Neural progenitor cell (in vitro differentiated cells): ENCODE measurements around the gene SLC29A1. TPM values are rescaled to one million over a fixed set of nuclear protein-coding genes. Genes with fewer than 3 reads are reported as not detected.
"Not testable (repeated sequence)": the region's sequence is repeated elsewhere in the genome, so short reads cannot be mapped to it uniquely, and the experiment has no call there.

ENCODE experiments used
- DNase-seq: peaks from one replicate; pipeline ENCODE4 v3.0.0-alpha.2; 2016; ENCODE audit warnings: low spot score
- H2AFZ ChIP-seq: fragments of 200-600 bp; sonication (generic); replicated peaks from 2 replicates; pipeline ENCODE4 v1.6.1; 2016; ENCODE audit warnings: antibody characterized with exemption
- H3F3A ChIP-seq: fragments of 200-600 bp; sonication (generic); 2 replicates; pipeline ENCODE4 v1.6.1; 2016; ENCODE audit warnings: antibody characterized with exemption, low read depth
- H3K27ac ChIP-seq: fragments of 200-600 bp; sonication (generic); 2 replicates; pipeline ENCODE4 v1.5.1; 2016; ENCODE audit warnings: mild to moderate bottlenecking
- H3K27me3 ChIP-seq: fragments of 200-600 bp; sonication (generic); 2 replicates; pipeline ENCODE4 v1.6.1; 2016; ENCODE audit warnings: mild to moderate bottlenecking, moderate library complexity
- H3K36me3 ChIP-seq: fragments of 200-600 bp; sonication (generic); 2 replicates; pipeline ENCODE4 v1.5.1; 2016
- H3K4me1 ChIP-seq: fragments of 200-600 bp; sonication (generic); 2 replicates; pipeline ENCODE4 v1.6.1; 2016; ENCODE audit warnings: mixed run types
- H3K4me2 ChIP-seq: fragments of 200-600 bp; sonication (generic); 2 replicates; pipeline ENCODE4 v1.6.1; 2016
- H3K4me3 ChIP-seq: fragments of 200-600 bp; sonication (generic); 2 replicates; pipeline ENCODE4 v1.5.1; 2016
- H3K79me2 ChIP-seq: fragments of 200-600 bp; sonication (generic); 2 replicates; pipeline ENCODE4 v1.6.1; 2016; ENCODE audit warnings: low read depth
- H3K9ac ChIP-seq: fragments of 200-600 bp; sonication (generic); 2 replicates; pipeline ENCODE4 v1.6.1; 2016
- H3K9me3 ChIP-seq: fragments of 200-600 bp; sonication (generic); 2 replicates; pipeline ENCODE4 v1.5.1; 2016; ENCODE audit warnings: low read depth
- H4K20me1 ChIP-seq: fragments of 200-600 bp; sonication (generic); 2 replicates; pipeline ENCODE4 v1.6.1; 2016; ENCODE audit warnings: low read depth
- H3K27ac Mint-ChIP-seq: 3 replicates; pipeline ENCODE4 v1.8.0; 2021; ENCODE audit warnings: mixed read lengths
- H3K27me3 Mint-ChIP-seq: 2 replicates; pipeline ENCODE4 v1.8.0; 2022; ENCODE audit warnings: low read depth, mild to moderate bottlenecking, inconsistent platforms, moderate library complexity, mixed read lengths; ENCODE audit not compliant: insufficient read depth
- H3K36me3 Mint-ChIP-seq: 3 replicates; pipeline ENCODE4 v1.8.0; 2021; ENCODE audit warnings: mixed read lengths
- H3K4me1 Mint-ChIP-seq: 3 replicates; pipeline ENCODE4 v1.8.0; 2021; ENCODE audit warnings: mixed read lengths
- H3K4me3 Mint-ChIP-seq: 3 replicates; pipeline ENCODE4 v1.8.0; 2021; ENCODE audit warnings: mild to moderate bottlenecking, moderate library complexity, mixed read lengths
- H3K9me3 Mint-ChIP-seq: 3 replicates; pipeline ENCODE4 v1.8.0; 2020; ENCODE audit warnings: mixed read lengths
- EZH2 ChIP-seq: fragments of 200-600 bp; sonication (generic); IDR thresholded peaks from 2 replicates; pipeline ENCODE4 v1.6.1; 2017; ENCODE audit warnings: antibody characterized with exemption, mild to moderate bottlenecking, moderate library complexity
- EZH2phosphoT487 ChIP-seq: fragments of 200-600 bp; sonication (generic); IDR thresholded peaks from 2 replicates; pipeline ENCODE4 v1.6.1; 2017; ENCODE audit warnings: antibody characterized with exemption
- total RNA-seq: library from RNA; depleted of rRNA; stranded (reverse); fragments of >200 nt; gene quantifications from 2 replicates; pipeline ENCODE4 v1.2.3, GENCODE V29; 2015; ENCODE audit warnings: low replicate concordance
- TF ChIP-seq, protein P1 (sequence below): fragments of 200-600 bp; sonication (generic); IDR thresholded peaks from 2 replicates; pipeline ENCODE4 v1.5.1; 2017; ENCODE audit warnings: antibody characterized with exemption, mild to moderate bottlenecking

SLC29A1 gene
- total RNA-seq, 1 donor from 2014 or later: 34.8 TPM

DNA sequence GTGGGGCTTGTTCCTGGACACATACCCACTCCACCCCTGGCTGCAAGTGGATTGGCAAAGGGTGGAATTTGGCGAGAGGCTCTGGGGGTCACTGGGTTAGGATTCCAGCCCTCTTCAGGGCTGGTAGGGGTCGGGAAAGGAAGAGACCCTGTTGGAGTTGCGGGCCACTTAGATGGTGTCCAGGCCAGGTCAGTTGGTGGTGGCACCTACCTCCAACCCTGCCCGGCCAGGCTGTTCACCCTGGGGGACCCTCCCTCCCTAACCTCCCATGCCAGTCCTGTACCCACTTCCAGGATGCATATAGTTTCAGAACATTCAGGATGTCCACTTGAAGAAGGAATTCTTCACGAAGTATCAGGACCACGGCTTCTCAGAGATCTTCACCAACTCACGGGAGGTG is 43.7 kb upstream of the SLC29A1 start:
- Histone ChIP-seq H3K36me3 (no peaks in the 10 kb centered on the region), H3K27ac (no peak overlapping the region)

DNA sequence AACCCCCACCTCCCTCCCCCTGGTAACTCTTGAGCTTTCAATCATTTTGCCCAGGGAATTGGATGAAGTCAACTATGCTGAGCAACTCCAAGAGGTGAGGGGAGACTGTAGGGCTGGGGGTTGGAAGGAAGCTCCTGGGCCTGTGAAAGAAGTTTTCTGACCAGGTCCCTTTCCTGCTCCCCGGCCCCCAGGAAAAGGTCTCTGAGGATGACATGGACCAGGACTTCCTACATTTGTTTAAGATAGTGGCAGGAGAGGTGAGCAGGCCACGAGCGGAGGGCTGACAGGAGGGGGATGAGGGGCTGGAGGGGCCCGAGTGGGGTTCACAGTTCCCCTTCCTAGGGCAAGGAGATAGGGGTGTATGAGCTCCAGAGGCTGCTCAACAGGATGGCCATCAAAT is 43.0 kb upstream of the SLC29A1 start:
- peaks cover 11% of the 10 kb centered on the region for H3K27me3 Mint-ChIP-seq
- peaks cover 3% of the 10 kb centered on the region for H3F3A ChIP-seq
- no peak overlapping the region for H3K27ac Mint-ChIP-seq
- H3K27ac ChIP-seq: no peak overlapping the region
- no peak overlapping the region for H3K9ac ChIP-seq
- no peaks in the 10 kb centered on the region for H3K9me3 ChIP-seq
- no peak overlapping the region for H3K4me3 Mint-ChIP-seq
- H3K4me1 ChIP-seq: peaks cover 2% of the 10 kb centered on the region
- no peaks in the 10 kb centered on the region for H3K36me3 ChIP-seq
- H3K36me3 Mint-ChIP-seq: no peaks in the 10 kb centered on the region
- TF ChIP-seq EZH2 (no peak), EZH2phosphoT487 (no peak)
- TF ChIP-seq, protein P1, sequence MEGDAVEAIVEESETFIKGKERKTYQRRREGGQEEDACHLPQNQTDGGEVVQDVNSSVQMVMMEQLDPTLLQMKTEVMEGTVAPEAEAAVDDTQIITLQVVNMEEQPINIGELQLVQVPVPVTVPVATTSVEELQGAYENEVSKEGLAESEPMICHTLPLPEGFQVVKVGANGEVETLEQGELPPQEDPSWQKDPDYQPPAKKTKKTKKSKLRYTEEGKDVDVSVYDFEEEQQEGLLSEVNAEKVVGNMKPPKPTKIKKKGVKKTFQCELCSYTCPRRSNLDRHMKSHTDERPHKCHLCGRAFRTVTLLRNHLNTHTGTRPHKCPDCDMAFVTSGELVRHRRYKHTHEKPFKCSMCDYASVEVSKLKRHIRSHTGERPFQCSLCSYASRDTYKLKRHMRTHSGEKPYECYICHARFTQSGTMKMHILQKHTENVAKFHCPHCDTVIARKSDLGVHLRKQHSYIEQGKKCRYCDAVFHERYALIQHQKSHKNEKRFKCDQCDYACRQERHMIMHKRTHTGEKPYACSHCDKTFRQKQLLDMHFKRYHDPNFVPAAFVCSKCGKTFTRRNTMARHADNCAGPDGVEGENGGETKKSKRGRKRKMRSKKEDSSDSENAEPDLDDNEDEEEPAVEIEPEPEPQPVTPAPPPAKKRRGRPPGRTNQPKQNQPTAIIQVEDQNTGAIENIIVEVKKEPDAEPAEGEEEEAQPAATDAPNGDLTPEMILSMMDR: no peak
- no peak overlapping the region for H3K4me3 ChIP-seq
- no peak for DNase-seq
- H3K27me3 ChIP-seq: no peaks in the 10 kb centered on the region
- no peaks in the 10 kb centered on the region for H4K20me1 ChIP-seq
- H2AFZ ChIP-seq: no peak overlapping the region
- H3K9me3 Mint-ChIP-seq: no peaks in the 10 kb centered on the region
- H3K4me1 Mint-ChIP-seq: peaks cover 12% of the 10 kb centered on the region
- H3K4me2 ChIP-seq: no peak overlapping the region
- no peaks in the 10 kb centered on the region for H3K79me2 ChIP-seq

More for the DNA sequence above, 43.7 kb upstream of the SLC29A1 start:
- no peak overlapping the region for H3K4me3 ChIP-seq
- Mint-ChIP-seq H3K4me1 (peaks cover 8% of the 10 kb centered on the region), H3K9me3 (no peaks in the 10 kb centered on the region), H3K27me3 (peaks cover 11% of the 10 kb centered on the region), H3K27ac (no peak overlapping the region), H3K36me3 (no peaks in the 10 kb centered on the region), H3K4me3 (no peak overlapping the region)
- H3K9me3 ChIP-seq: no peaks in the 10 kb centered on the region
- peaks cover 3% of the 10 kb centered on the region for H3F3A ChIP-seq
- no peaks in the 10 kb centered on the region for H3K79me2 ChIP-seq
- no peak overlapping the region for H3K4me2 ChIP-seq
- H3K9ac ChIP-seq: no peak overlapping the region
- H2AFZ ChIP-seq: no peak overlapping the region
- no peak for DNase-seq
- no peaks in the 10 kb centered on the region for H3K27me3 ChIP-seq
- no peaks in the 10 kb centered on the region for H4K20me1 ChIP-seq
- H3K4me1 ChIP-seq: no peaks in the 10 kb centered on the region
- TF ChIP-seq, protein P1: no peak
- TF ChIP-seq EZH2phosphoT487 (no peak), EZH2 (no peak)

DNA sequence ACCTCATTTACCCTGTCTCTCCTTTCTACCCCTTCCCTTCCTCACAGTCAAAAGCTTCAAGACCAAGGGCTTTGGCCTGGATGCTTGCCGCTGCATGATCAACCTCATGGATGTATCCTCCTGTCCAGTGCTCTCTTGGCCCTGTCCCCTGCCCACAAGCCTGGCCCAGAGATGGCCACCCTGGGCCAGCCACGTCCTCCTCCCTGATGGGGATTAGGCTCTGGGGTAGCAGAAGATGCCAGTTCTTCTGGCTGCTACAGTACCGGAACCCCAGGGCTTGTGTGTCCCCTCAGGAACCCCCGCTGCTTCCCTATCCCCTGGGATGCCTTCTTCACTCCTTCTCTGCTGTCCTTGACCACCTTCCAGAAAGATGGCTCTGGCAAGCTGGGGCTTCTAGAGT is 42.5 kb upstream of the SLC29A1 start:
- no peaks in the 10 kb centered on the region for H4K20me1 ChIP-seq
- H3K4me1 ChIP-seq: peaks cover 7% of the 10 kb centered on the region
- H3K79me2 ChIP-seq: no peaks in the 10 kb centered on the region
- Mint-ChIP-seq H3K27me3 (peaks cover 13% of the 10 kb centered on the region), H3K4me3 (no peak overlapping the region), H3K4me1 (peaks cover 15% of the 10 kb centered on the region), H3K27ac (no peak overlapping the region), H3K9me3 (no peaks in the 10 kb centered on the region), H3K36me3 (no peaks in the 10 kb centered on the region)
- H3K36me3 ChIP-seq: no peaks in the 10 kb centered on the region
- no peak overlapping the region for H3K9ac ChIP-seq
- no peak for DNase-seq
- TF ChIP-seq, protein P1: no peak
- TF ChIP-seq EZH2 (no peak), EZH2phosphoT487 (no peak)
- no peak overlapping the region for H3K4me3 ChIP-seq
- H3K4me2 ChIP-seq: no peak overlapping the region
- peaks cover 4% of the 10 kb centered on the region for H3F3A ChIP-seq
- H2AFZ ChIP-seq: no peak overlapping the region
- no peak overlapping the region for H3K27ac ChIP-seq
- H3K9me3 ChIP-seq: no peaks in the 10 kb centered on the region
- no peaks in the 10 kb centered on the region for H3K27me3 ChIP-seq

DNA sequence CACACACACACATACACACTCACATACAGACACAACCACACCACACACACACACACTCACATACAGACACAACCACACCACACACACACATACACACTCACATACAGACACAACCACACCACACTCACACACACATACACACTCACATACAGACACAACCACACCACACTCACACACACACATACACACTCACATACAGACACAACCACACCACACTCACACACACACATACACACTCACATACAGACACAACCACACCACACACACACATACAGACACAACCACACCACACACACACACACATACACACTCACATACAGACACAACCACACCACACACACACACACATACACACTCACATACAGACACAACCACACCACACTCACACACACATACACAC is 41.6 kb upstream of the SLC29A1 start:
- H3K27ac ChIP-seq, H3K79me2 ChIP-seq, H3K27me3 ChIP-seq, DNase-seq, H3K9me3 Mint-ChIP-seq, H3K9ac ChIP-seq, H3K27ac Mint-ChIP-seq, H2AFZ ChIP-seq, H4K20me1 ChIP-seq, H3K36me3 ChIP-seq, H3K4me3 ChIP-seq, H3K9me3 ChIP-seq, H3K36me3 Mint-ChIP-seq, H3K4me2 ChIP-seq, H3K4me3 Mint-ChIP-seq: not testable (repeated sequence)
- H3K4me1 ChIP-seq: peaks cover 16% of the 10 kb centered on the region
- H3F3A ChIP-seq: peaks cover 13% of the 10 kb centered on the region
- H3K4me1 Mint-ChIP-seq: peaks cover 21% of the 10 kb centered on the region
- H3K27me3 Mint-ChIP-seq: peaks cover 15% of the 10 kb centered on the region
